GM12864 (cell line): ENCODE data around the gene FGD3.

Source experiments
- DNase-seq: peaks from one replicate; pipeline ENCODE4 v3.0.0-alpha.2; 2011; ENCODE audit warnings: low read depth
- H3K4me3 ChIP-seq: 2 replicates; pipeline ENCODE4 v1.5.1; 2011; ENCODE audit warnings: mild to moderate bottlenecking, low read depth, low read length, control low read depth
- CTCF ChIP-seq: IDR thresholded peaks from 2 replicates; pipeline ENCODE4 v1.5.1; 2011; ENCODE audit warnings: low read depth, mild to moderate bottlenecking, moderate library complexity, low read length, control low read depth, inconsistent platforms; ENCODE audit errors: missing control alignments

Gene FGD3

DNA sequence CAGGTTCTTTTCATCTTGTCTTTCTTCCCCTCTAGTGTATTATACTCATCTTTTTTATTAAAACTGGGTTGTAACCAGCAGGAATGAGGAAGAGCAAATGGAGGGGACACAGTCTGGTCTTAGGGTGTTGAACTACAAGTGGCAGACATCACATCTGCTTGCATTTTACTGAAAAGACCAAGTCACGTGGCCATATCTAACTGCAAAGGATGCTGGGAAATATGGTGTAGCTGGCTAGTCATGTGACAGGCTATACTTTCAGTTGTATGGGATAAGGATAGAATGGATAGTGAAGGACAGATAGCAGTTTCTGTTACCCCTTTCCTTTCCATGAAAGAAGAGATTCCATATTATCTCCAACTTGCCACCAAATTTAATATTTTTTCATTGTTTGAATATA is 13.0 kb upstream of the FGD3 start:
- no peak for DNase-seq
- TF ChIP-seq CTCF, result no peak
- no peak overlapping the region for H3K4me3 ChIP-seq

DNA sequence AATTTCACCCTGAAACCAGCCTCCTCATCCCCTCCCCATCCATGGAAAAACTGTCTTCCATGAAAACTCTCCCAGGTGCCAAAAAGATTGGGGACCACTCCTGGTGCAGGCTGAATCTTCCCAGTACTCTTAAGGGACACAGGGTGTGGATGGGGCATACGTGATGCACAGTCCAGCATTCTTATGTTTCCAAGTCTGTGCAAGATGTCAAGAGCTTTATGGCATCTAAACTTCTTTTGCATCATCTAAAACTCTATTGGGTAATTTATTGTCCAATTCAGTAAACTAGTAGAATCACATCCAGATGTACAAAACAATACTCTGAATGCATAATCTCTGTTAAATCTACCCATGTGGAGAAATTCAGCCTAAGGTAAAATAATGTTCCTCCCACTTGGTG is 9.3 kb upstream of the FGD3 start:
- no peak for DNase-seq
- no peak overlapping the region for H3K4me3 ChIP-seq
- no peak for TF ChIP-seq CTCF

DNA sequence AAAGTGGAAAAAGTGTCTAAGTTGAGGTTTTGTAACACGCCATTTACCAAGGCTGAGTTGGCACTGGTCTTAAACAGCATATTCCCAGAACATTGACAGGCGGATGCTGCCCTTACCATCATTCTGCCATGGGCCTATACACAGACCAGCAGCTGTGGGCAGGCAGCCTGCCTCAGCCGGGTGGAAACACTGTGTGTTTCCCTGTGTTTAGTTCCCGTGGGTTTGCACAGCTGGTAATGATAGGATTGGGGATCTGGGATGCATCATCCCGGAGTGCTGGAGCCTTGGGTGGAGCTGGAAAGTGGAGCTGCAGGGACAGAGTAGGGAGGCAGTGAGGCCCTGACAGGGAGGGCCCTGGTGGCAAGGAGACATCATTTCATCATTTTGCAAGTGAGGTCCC is 5.5 kb upstream of the FGD3 start:
- TF ChIP-seq CTCF, result no peak
- DNase-seq, result no peak
- no peak overlapping the region for H3K4me3 ChIP-seq

GRCh38 chr9:92942688-92943616 is 4.4 kb upstream of the FGD3 start:
- H3K4me3 ChIP-seq, result no peak overlapping the region
- TF ChIP-seq CTCF, result no peak
- DNase-seq, result no peak

- no peak overlapping the region for H3K4me3 ChIP-seq
- no peak for DNase-seq
- TF ChIP-seq CTCF, result no peak
These were observed 2.4 kb upstream of the FGD3 start for GRCh38 chr9:92944921-92945320.

DNA sequence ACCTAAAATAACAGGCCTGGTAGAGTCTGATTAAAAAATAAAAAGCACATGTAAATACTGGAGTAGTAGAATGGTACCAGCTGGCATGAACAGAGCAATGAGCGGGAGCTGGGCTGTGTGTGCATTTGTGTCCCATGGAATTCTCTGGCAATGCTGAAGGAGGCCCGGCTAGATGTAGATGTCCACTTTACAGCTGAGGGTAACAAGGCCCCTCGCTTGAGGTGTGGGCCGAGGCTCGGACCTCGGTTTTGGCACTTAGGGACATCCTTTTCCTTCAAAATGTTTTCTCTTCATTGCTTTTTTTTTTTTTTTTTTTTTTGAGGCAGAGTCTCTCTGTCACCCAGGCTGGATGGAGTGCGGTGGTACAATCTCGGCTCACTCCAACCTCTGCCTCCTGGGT is 1.5 kb upstream of the FGD3 start:
- no peak for DNase-seq
- no peak for TF ChIP-seq CTCF

GRCh38 chr9:92948038-92948534 is 763 bp downstream of the FGD3 start:
- no peak for DNase-seq
- TF ChIP-seq CTCF, result no peak
- H3K4me3 ChIP-seq, result no peak overlapping the region

More for the DNA sequence above, 1.5 kb upstream of the FGD3 start:
- H3K4me3 ChIP-seq, result no peak overlapping the region
